Measurements from ENCODE around the gene CBX4. TPM values are rescaled to one million over a fixed set of nuclear protein-coding genes. Genes with fewer than 3 reads are reported as not detected.

The CBX4 gene
- polyA plus RNA-seq, 1 donor (not counting 4 experiments of a cell fraction or from before 2014, with no cell fraction given) = 7.0 TPM

- no peak overlapping the region for H3K4me3 ChIP-seq (ENCODE audit: control insufficient read depth in 2 of 3, extremely low read depth in 1 of 3, insufficient read depth in 2 of 3, low read depth in 1 of 3, low read length in 3 of 3)
- no peak overlapping the region for H3K27ac ChIP-seq (ENCODE audit: control insufficient read depth, insufficient read depth, low read length)
- H4K20me1 ChIP-seq (ENCODE audit: control insufficient read depth, extremely low read depth, insufficient read depth, low read length) = no peaks in the 10 kb centered on the region
- no peak overlapping the region for H2AFZ ChIP-seq (ENCODE audit: control insufficient read depth, low read length)
- H3K9me3 ChIP-seq (ENCODE audit: control insufficient read depth, low read depth, low read length) = no peaks in the 10 kb centered on the region
- no peaks in the 10 kb centered on the region for H3K4me1 ChIP-seq (ENCODE audit: control insufficient read depth, extremely low read depth, insufficient read depth, low read length)
- no peaks in the 10 kb centered on the region for H3K9me1 ChIP-seq (ENCODE audit: control insufficient read depth, extremely low read depth, insufficient read depth, low read length)
- H3K9ac ChIP-seq (ENCODE audit: control insufficient read depth, extremely low read depth, insufficient read depth, low read length) = no peak overlapping the region
- DNase-seq (ENCODE audit: low read depth, low spot score) = no peak
- dilution Hi-C loops (cut with MboI; ENCODE audit: extremely low pct_ligation_motif_present, low sequenced_read_pairs) = no loop called here
- H3K4me2 ChIP-seq (ENCODE audit: control insufficient read depth, extremely low read depth, insufficient read depth, low read depth, low read length) = no peak overlapping the region
- TF ChIP-seq CTCF (optimal IDR thresholded peaks at IDR 0.05 in 1 of 3, IDR thresholded peaks at IDR 0.05 in 1 of 3, conservative IDR thresholded peaks at IDR 0.05 in 1 of 3; ENCODE audit: extremely low read depth in 1 of 3, insufficient read depth in 2 of 3, low read length in 3 of 3) (no peak), EZH2 (IDR thresholded peaks at IDR 0.05; ENCODE audit: low read length) (no peak)
- H3K79me2 ChIP-seq (ENCODE audit: control insufficient read depth, insufficient read depth, low read length) = no peaks in the 10 kb centered on the region
- peaks cover 29% of the 10 kb centered on the region for H3K27me3 ChIP-seq (ENCODE audit: control insufficient read depth, extremely low read depth, insufficient read depth, low read length)
- no peaks in the 10 kb centered on the region for H3K36me3 ChIP-seq (ENCODE audit: control insufficient read depth in 2 of 2, extremely low read depth in 1 of 2, insufficient read depth in 2 of 2, low read length in 2 of 2)
- FAIRE-seq = no peak
These were observed 54.0 kb downstream of the CBX4 start for GRCh38 chr17:79785017-79785899.

GRCh38 chr17:79784353-79785016, 54.8 kb downstream of the CBX4 start:
- no peak overlapping the region for H2AFZ ChIP-seq (ENCODE audit: control insufficient read depth, low read length)
- no peak for DNase-seq (ENCODE audit: low read depth, low spot score)

More at GRCh38 chr17:79784353-79785016, 54.8 kb downstream of the CBX4 start:
- Histone ChIP-seq H3K79me2 (ENCODE audit: control insufficient read depth, insufficient read depth, low read length) (no peaks in the 10 kb centered on the region), H3K9ac (ENCODE audit: control insufficient read depth, extremely low read depth, insufficient read depth, low read length) (no peak overlapping the region), H3K4me1 (ENCODE audit: control insufficient read depth, extremely low read depth, insufficient read depth, low read length) (peaks cover 2% of the 10 kb centered on the region), H3K9me3 (ENCODE audit: control insufficient read depth, low read depth, low read length) (no peaks in the 10 kb centered on the region), H4K20me1 (ENCODE audit: control insufficient read depth, extremely low read depth, insufficient read depth, low read length) (no peaks in the 10 kb centered on the region), H3K4me2 (ENCODE audit: control insufficient read depth, extremely low read depth, insufficient read depth, low read depth, low read length) (no peak overlapping the region), H3K4me3 (ENCODE audit: control insufficient read depth in 2 of 3, extremely low read depth in 1 of 3, insufficient read depth in 2 of 3, low read depth in 1 of 3, low read length in 3 of 3) (no peak overlapping the region), H3K27ac (ENCODE audit: control insufficient read depth, insufficient read depth, low read length) (no peak overlapping the region), H3K36me3 (ENCODE audit: control insufficient read depth in 2 of 2, extremely low read depth in 1 of 2, insufficient read depth in 2 of 2, low read length in 2 of 2) (no peaks in the 10 kb centered on the region), H3K27me3 (ENCODE audit: control insufficient read depth, extremely low read depth, insufficient read depth, low read length) (peaks cover 21% of the 10 kb centered on the region), H3K9me1 (ENCODE audit: control insufficient read depth, extremely low read depth, insufficient read depth, low read length) (no peaks in the 10 kb centered on the region)
- no peak for TF ChIP-seq CTCF (optimal IDR thresholded peaks at IDR 0.05 in 1 of 3, IDR thresholded peaks at IDR 0.05 in 1 of 3, conservative IDR thresholded peaks at IDR 0.05 in 1 of 3; ENCODE audit: extremely low read depth in 1 of 3, insufficient read depth in 2 of 3, low read length in 3 of 3)
- no peak for TF ChIP-seq EZH2 (IDR thresholded peaks at IDR 0.05; ENCODE audit: low read length)
- dilution Hi-C loops (cut with MboI; ENCODE audit: extremely low pct_ligation_motif_present, low sequenced_read_pairs) = no loop called here
- FAIRE-seq = no peak

Data from keratinocyte (primary cell).